ENCODE data around the gene KCNQ1.

- no peak for TF ChIP-seq YBX1 (IDR thresholded peaks at IDR 0.05)
- no peak for TF ChIP-seq RAD51 (IDR thresholded peaks at IDR 0.05; ENCODE audit: borderline replicate concordance, low read depth)
- no peak for TF ChIP-seq CTCF (IDR thresholded peaks at IDR 0.05 in 2 of 3, conservative IDR thresholded peaks at IDR 0.05 in 1 of 3; ENCODE audit: insufficient read depth in 2 of 3, low read depth in 1 of 3, low read length in 3 of 3)
- no peak for TF ChIP-seq NCOA2 (IDR thresholded peaks at IDR 0.05; ENCODE audit: partially characterized antibody in 2 of 2)
- no peak for TF ChIP-seq USF2 (CRISPR knock-in tag; IDR thresholded peaks at IDR 0.05)
- TF ChIP-seq SMAD3 (CRISPR knock-in tag; conservative IDR thresholded peaks at IDR 0.05) = no peak
- no peak for TF ChIP-seq CEBPB (tag; IDR thresholded peaks at IDR 0.05)
- no peak for TF ChIP-seq GTF2F1 (IDR thresholded peaks at IDR 0.05; ENCODE audit: low read depth, low read length)
- no peak for TF ChIP-seq GABPA (tag; conservative IDR thresholded peaks at IDR 0.05; ENCODE audit: low read depth)
- no peak for TF ChIP-seq CCAR2 (IDR thresholded peaks at IDR 0.05; ENCODE audit: low read depth, low read length)
- no peak for TF ChIP-seq CBX8 (IDR thresholded peaks at IDR 0.05; ENCODE audit: borderline replicate concordance, extremely low read depth, low read depth, low read length, poor library complexity, severe bottlenecking)
Observed at GRCh38 chr11:2839395-2839943, 394.7 kb downstream of the KCNQ1 start.
